ENCODE data around the gene MPI.
"Not testable (repeated sequence)": the region's sequence is repeated elsewhere in the genome, so short reads cannot be mapped to it uniquely, and the experiment has no call there.

MPI gene

DNA sequence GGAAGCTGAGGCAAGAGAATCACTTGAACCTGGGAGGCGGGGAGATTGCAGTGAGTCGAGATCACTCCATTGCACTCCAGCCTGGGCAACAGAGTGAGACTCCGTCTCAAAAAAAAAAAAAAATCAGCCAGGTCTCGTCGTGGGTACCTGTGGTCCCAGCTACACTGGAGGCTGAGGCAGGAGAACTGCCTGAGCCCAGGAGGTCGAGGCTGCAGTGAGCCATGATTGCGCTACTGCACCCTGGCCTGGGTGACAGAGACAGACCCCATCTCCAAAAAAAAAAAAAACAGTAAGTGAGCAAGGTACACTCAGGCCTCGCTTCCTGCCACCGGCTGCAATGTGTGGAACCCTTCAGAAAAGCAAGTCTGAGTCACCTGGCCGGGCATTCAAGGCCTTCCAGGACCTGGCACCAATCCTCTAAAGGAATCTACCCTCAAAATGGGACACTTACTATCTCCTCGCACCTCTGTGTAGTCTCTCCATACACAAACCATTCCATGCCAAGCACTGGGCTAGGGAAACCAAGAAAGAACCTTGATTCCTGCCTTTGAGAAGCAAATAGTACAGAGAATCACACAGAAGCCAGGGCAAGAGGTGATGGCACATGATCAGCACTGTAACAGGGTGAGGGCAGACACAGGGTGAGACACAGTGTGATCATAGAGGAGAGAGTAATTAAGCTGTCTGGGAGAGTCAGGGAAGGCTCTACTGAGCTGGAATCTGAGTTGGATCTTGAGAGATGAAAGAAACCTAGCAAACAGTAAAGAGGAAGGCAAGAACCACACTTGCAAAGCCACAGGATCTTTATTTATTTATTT lies 26.4 kb upstream of the MPI start:
- DNase-seq (ENCODE audit: low spot score), result no peak

DNA sequence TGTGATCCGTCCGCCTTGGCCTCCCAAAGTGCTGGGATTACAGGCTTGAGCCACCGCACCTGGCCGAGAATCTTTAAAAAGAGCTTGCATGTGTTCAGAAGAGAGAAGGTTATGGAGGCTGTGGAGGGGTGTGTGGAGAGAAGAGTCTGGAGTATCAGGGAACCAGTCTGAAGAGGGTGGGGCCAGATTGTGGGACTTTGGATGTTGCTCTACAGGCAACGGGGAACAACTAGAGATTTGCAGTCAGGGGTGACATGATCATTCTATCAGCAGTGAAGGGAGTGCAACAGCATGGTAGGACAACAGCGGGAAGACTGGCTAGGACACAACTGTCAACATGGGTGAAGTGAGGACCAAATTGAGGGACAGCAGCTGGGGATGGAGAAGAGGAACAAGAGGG lies 25.5 kb upstream of the MPI start:
- DNase-seq (ENCODE audit: low spot score), result no peak

DNA sequence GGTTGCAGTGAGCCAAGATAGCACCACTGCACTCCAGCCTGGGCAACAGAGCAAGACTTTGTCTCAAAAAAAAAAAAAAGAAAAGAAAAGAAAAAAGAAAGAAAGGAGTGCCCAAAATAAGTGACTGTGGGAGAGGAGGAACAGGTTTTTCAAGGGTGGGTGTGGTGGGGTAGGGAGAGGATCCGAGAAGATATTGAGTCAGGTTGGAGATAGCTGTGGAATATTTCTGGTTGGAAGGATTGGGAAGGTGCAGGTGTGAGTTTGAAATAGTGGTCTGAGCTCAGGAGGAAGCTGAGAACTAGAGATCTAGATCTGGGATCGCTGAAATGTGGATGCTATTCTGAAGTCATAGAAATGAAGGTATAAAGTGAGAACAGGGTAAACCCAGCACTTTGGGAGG lies 24.5 kb upstream of the MPI start:
- DNase-seq (ENCODE audit: low spot score), result no peak

DNA sequence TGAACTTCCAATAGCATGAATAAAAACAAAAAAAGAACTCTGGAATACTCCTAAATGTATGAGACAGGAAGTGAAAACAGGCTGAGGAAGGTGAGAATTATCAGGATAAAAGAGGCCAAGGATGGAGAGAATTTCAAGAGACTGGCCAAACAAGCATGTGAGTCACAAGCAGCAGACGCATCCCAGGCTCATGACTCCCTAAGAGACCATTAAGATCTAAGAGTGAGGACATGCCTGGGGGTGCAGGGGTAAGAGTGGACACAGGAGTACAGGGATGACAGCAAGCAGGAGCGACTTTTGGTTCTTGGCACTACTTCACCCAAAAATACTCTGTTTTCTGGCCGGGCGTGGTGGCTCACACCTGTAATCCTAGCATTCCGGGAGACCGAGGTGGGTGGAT lies 23.8 kb upstream of the MPI start:
- no peak for DNase-seq (ENCODE audit: low spot score)

DNA sequence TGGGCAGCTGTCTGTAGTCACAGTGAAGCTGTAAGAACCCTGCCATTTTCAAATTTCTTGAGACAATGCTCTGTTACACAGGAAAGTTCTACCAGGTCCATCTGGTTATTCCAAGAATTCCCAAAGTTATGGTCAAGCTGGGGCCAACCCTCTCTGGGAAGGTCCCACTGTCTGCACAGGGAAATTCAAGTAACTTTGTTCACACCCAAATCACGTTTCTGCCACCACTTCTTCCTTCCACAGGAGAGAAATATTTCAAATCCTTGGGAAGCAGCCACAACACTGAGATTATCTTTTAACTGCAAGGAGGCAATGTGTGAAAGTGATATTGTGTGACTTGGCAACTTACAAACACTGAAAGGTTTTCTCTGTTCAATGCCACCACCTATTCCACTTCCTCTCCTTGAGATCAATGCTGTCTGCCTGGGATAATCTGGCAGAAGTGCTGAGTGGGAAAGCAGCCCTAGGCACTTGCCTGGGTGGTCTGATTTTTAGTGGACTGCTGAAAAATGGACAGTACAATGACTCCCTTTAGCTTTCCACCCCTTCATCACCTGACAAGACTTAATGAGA lies 22.3 kb upstream of the MPI start:
- no peak for DNase-seq (ENCODE audit: low spot score)

DNA sequence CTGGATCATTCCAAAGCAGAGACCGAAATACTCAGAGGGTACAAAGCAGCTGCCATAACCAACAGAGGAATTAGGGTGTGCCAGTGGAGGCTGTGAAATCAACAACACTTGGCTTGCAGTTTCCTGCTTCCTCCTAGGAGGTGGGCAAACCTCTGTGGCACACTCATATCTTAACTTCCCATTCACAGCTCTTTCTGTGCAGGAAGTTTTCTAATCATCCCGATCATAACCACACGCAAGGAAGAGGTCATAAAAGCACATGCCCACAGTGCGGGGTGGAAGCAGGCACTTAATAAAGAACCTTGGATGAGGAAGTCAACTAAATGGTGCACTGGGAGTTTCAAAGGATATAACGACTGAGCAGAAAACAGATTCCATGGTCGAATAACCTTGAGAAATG lies 21.8 kb upstream of the MPI start:
- peak; percentile 62 for DNase-seq (ENCODE audit: low spot score)

DNA sequence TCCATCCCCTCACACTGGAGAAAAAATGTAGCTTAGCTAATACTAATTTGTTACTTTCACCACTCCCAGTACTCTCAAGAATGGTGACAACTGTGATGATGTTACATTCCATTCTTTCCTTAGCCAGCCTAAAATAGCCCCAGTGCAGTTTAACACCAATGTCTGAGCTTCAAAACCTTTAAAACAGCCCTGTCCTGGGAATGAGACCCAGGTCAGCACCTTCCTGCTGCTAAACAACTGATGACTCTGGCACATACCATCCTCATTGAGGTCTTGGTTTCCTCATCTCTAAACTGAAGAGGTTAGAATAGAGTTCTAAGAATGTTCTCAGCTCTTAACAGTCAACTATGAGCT lies 20.5 kb upstream of the MPI start:
- no peak for DNase-seq (ENCODE audit: low spot score)

DNA sequence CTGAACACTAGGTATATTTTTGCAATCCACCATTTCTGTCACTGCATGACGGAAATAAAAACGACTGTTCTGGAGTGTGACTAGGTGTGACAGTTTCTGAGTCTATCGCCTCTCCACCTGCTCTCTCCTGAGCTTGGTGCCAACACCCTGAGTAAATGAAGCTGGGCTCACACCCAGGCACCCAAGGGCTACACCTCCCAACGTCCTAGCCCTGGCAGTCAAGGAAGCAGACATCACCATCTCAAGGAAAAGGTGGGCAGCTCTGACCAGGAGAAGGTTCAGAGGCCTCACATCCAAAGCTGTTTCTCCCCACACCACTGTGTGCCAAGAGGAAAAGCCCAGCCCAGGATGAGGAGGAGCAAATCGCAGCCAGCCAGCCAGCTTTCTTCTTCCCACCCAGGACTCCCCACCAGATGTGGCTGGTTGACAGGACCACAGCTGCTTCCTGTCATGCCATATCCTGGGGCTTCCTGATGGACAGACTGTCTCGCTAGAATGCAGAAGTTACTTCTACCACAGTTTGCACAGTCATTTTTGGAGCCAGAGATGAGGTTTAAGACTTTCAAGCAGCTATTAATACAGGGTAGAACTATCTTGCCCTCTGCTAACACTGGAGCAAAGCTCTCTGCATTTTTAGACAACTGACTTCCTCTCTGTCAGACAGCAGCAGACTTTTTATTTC lies 20.0 kb upstream of the MPI start:
- DNase-seq (ENCODE audit: low spot score), result peak; percentile 76

DNA sequence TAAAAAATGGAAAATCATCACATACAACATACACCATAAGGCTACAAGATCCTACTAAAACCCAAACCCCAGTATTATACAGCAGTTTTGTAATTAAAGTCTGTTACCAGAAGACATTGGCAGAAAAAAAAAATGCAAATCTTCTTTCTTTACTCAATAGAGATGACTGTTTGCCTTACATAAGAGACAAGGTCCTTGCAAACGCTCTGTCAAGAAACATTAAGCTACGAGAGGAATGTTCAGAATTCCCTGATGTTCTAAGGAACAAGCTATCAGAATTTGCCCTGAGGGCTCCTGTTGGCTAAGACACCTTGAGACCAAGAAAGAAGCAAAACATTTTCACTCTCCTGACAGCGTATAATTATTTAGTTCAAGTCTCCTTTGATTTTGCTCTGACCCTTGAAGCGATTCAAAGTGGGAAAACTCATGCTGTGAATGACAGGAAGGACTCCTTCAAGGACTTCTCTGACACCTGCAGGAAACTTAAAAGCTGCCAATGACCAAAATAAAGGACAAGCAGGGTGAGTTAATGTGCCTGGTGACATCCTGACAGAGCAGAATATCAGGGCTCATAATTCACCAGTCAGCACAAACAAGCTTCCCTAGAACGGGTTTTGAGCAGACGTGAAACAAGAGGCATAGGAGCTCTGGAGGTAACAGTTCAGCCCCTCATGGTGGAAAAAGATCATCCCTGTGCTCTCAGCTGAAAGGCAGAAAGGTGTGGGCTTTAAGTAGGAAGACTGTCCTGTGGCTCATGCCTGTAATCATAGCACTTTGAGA lies 19.2 kb upstream of the MPI start:
- DNase-seq (ENCODE audit: low spot score), result no peak

DNA sequence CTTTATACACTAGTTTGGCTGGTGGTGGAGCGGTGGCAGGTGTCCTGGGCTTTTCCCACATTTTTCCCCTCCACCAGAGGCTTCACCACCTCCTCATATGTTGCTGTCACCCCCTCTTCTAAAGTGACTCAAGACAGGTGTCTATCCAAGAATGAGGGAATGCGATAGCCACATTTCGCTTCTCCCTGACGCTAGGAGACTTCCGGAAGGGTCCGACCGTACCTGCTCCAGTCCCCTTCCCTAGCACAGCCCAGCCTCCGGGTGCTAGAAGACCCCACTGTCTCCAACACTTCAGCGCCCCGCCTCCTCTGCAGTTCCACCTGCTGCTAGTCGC lies 17.2 kb upstream of the MPI start:
- no peak for DNase-seq (ENCODE audit: low spot score)

DNA sequence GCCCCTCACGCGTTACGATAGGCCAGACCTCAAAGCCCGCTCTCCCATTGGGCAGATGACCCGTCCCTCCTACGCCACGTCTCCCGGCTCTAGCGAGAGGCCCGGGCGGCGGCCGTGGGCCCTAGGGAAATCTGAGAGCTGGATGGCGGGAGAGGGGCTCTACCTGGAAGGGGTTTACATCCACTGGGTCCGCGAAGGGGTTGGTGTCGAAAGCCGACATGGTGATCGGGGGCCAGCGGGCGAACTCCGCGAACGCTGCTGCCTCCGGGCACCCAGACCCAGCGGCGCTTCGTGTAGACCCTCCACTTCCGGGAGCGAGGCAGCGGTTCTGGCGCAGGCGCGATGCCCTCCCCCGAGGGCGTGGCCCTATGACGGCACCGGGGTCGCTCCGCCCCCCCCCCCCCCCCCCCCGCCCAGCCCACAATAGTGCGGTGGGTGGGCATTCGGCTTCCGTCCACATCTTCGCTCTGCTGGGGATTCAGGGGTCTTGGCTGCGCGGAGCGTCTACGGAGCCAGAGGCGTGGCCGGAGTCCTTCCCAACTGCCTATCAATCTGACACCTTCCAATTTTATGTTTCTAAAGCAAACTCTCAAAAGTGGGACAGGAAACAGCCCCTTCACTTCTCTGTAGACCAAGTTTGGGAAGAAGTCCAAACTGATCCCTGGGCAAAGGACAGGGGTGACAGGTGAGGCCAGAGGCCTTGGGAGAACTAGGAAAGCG lies 16.6 kb upstream of the MPI start, which contains the start of gene SCAMP2:
Gene SCAMP2 (minus strand): TSS at position 330 of the 720 bp plus-strand sequence. CDS start 110 bp downstream, at position 220.
- DNase-seq (ENCODE audit: low spot score), result peak; percentile 98

DNA sequence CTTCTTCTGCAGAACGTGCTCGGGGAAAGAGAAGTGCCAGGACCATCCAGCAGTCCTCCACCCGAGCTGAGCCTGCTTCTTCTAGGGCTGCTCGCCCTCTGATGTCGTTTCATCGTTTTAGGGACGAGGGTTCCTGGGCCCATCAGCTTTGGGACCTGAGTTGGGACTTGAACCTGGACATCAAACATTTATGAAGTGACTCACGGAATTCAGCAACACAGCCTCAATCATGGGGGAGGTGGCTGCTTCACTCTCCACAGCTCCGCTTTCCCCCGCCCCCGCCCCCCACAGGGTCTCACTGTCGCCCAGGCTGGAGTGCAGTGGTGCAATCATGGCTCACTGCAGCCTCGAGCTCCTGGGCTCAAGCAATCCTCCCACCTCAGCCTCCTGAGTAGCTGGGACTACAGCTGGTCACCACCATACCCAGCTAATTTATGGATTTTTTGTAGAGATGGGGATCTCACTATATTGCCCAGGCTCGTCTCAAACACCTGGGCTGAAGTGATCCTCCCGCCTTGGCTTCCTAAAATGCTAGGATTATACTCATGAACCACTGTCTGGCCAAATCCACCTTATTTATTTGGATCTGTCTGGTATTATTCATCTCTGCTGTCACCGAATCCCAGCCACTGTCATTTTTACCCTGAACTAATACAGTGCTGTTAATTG lies 16.0 kb upstream of the MPI start:
- DNase-seq (ENCODE audit: low spot score), result peak; percentile 43

DNA sequence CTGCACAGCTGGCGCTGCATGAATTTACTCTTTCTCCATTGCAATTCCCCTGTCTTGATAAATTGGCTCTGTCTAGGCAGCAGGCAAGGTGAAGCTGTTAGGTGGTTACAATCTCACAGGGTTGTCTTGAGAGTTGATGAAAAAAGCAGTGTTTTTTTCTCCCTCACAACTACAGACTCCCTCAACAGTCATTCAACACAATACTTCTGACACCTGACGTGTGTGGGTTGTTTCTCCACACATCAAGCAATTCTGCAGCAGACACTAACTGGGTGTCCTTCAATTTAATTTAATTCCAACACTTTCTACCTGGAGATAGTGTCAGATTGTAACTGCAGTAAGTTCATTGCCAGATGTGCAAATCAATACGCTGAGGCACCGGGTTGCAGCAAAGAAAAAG lies 11.6 kb upstream of the MPI start:
- DNase-seq (ENCODE audit: low spot score), result no peak

DNA sequence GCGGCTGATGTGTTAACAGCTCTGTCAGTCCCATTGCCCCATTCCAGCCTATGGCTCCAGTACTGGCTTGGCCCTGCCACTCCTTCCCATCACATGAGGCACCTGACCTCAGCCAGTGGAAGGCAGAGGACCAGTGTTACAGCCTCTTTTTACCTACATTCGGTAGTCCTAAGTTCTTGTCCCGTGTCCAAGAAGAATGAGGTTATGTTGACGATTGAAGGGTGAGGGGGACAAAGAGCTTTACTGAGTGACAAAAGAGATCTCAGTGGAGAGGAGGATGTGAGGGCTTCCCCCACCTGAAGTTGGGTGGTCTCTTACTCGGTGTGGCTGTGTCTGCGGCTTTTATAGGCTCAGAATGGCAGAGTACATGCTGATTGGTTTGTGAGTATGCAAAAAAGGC lies 7.3 kb upstream of the MPI start:
- DNase-seq (ENCODE audit: low spot score), result no peak

DNA sequence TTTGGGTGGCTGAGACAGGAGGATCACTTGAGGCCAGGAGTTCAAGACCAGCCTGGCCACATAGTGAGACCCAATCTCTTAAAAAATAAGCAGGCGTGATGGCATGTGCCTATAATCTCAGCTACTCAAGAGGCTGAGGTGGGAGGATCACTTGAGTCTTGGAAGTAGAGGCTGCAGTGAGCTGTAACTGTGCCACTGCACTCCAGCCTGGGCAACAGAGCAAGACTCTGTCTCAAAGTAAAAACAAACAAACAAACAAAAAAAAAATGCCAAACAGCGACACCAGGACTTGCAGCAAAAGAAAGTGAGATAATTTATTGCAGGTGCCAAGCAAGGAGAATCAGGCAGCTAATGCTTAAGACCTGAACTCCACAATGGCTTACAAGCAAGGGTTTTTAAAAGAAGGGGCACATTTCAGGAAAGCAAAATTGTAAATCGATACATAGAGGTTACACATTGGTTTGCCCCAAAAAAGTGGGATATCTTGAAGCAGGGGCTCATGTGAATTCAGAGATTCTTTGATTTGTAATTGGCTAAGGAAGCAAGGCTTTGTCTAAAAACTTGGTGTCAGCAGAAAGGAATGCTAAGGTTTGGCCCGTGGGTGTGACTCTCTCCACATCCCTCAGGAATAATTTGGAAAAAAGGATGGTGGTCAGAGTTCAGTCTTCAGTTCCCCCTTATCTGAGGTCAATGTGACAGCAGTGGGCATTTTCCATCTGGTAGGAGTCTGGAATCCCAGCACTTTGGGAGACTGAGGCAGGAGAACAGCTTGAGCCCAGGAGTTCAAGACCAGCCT lies 5.2 kb upstream of the MPI start:
- DNase-seq (ENCODE audit: low spot score), result no peak

DNA sequence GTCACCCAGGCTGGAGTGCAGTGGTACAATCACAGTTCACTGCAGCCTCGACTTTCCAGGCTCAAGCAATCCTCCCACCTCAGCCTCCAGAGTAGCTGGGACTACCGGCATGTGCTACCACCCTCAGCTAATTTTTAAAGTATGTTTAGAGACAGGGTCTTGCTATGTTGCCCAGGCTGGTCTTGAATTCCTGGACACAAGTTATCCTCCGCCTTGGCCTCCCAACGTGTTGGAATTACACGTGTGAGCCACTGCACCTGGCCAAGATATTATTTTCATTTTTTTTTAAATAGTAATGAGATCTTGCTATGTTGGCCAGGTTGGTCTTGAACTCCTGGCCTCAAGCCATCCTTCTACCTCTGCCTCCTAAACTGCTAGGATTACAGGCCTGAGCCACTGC lies 4.4 kb upstream of the MPI start:
- no peak for DNase-seq (ENCODE audit: low spot score)

DNA sequence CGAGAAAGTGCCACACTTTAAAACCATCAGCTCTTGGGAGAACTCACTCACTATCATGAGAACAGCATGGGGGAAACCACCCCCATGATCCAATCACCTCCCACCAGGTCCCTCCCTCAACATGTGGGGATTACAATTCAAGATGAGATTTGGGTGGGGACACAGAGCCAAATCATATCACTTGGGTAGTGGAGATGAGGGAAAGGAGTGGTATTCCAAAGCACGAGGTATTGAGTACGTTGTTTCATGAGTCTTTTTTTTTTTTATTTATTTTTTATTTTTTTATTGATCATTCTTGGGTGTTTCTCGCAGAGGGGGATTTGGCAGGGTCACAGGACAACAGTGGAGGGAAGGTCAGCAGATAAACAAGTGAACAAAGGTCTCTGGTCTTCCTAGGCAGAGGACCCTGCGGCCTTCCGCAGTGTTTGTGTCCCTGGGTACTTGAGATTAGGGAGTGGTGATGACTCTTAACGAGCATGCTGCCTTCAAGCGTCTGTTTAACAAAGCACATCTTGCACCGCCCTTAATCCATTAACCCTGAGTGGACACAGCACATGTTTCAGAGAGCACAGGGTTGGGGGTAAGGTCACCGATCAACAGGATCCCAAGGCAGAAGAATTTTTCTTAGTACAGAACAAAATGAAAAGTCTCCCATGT lies 2.2 kb upstream of the MPI start:
- not testable (repeated sequence) for DNase-seq (ENCODE audit: low spot score)

DNA sequence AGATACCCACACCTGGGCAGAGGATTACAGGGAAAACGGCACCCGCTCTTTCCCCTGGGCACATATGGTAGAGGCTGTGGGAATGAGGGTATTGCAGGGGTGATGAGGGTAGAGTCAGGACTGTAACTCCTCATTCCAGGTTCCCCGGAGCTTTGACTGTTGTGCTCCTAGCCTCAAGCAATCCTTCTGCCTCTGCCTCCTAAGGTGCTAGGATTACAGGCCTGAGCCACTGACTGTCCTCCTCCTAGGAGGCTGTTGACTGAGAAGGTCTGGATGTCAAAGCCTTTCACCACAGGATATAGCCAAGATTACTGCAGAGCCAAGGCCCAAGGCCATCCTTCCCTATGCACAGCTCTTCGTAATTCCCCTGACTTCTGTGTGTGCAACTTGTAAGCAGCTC lies 1.1 kb upstream of the MPI start:
- no peak for DNase-seq (ENCODE audit: low spot score)

DNA sequence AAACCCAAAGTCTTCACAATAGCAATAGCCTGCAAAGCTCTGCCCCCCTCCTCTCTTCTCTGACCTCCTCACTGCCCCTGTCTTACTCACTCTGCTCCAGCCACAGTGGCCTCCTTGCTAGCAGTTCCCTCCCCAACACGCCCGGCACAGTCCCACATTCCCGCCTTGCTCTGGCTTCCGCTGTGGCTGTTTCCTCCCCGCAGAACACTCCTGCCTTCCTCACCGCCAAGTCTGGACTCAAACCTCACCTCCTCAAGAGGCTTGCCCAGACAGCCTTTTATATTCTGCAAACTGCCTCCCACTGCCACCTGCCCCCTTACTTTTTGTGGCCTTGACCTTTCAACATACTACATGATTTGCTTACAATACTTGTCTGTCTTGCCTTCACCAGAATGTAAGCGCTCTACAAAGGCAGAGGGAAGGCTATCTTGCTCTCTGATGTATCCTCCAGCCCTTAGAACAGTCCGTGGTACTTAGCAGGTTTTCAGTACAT lies 406 bp upstream of the MPI start:
- DNase-seq (ENCODE audit: low spot score), result peak; percentile 75

DNA sequence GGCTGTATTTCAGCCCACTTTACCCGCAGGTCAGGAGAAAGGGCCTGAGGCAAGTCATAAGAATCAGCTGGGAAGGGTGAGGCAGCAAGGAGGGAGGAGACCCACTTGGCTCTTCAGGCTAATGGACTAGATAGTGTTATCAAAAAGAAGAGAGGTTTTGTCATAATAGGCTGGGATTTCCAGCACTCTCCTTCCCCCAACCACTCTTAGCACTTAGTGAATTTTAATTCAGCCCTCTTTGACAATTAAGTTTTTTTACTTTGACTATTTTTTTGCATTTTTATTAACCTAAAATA lies 771 bp downstream of the MPI start:
- DNase-seq (ENCODE audit: low spot score), result no peak

All from Ammon's horn (tissue), 1 donor.